ENCODE measurements around the gene KANK2. TPM values are rescaled to one million over a fixed set of nuclear protein-coding genes. Genes with fewer than 3 reads are reported as not detected.

Gene KANK2
- polyA plus RNA-seq, 1 of the 3 experiments (the other 2 are of a cell fraction), result 92.4 TPM

GRCh38 chr19:11152318-11153062, 44.9 kb downstream of the KANK2 start (continued):
- TF ChIP-seq ZBTB33 (IDR thresholded peaks at IDR 0.05; ENCODE audit: borderline replicate concordance, low read depth) (no peak), YY1 (IDR thresholded peaks at IDR 0.05; ENCODE audit: low read depth) (0 out of 2 replicates have a peak, but pooled peaks have one; percentile 10), MXI1 (IDR thresholded peaks at IDR 0.05; ENCODE audit: low read depth, low read length) (no peak), CHD2 (IDR thresholded peaks at IDR 0.05; ENCODE audit: low read length, partially characterized antibody) (no peak)

- H2AFZ ChIP-seq (ENCODE audit: low read depth), result no peak overlapping the region
- no peak overlapping the region for H3K4me3 ChIP-seq (ENCODE audit: low read depth in 2 of 2, low read length in 1 of 2)
- peaks cover 2 to 6% of the 10 kb centered on the region in 2 experiments; a peak in 1 of 4 replicates for H3K4me1 ChIP-seq (ENCODE audit: control insufficient read depth in 1 of 2, insufficient read depth in 2 of 2, low read depth in 1 of 2, low read length in 1 of 2)
- H3K9ac ChIP-seq, result no peak overlapping the region
- DNase-seq, result no peak
- peaks cover 72% of the 10 kb centered on the region for H3K79me2 ChIP-seq (ENCODE audit: insufficient read depth)
- H3K27ac ChIP-seq (ENCODE audit: low read depth in 2 of 2, low read length in 1 of 2), result no peak overlapping the region
- H3K4me2 ChIP-seq, result no peak overlapping the region
- ChIA-PET CTCF (interaction anchor here (1.4 to 2.3 kb wide), 3 partner anchors 13 to 25 kb away, joined by 3 to 7 read pairs (median 5); no protein-coding TSS in a partner anchor), POLR2A (no interaction called here)
- no peak for TF ChIP-seq RCOR1 (IDR thresholded peaks at IDR 0.05; ENCODE audit: low read length)
- TF ChIP-seq EP300 (IDR thresholded peaks at IDR 0.05; ENCODE audit: borderline replicate concordance in 1 of 2, low read depth in 1 of 2, low read length in 1 of 2), result no peak
- no peak for TF ChIP-seq FOXM1 (IDR thresholded peaks at IDR 0.05; ENCODE audit: low read depth)
- no peak for TF ChIP-seq NFIC (IDR thresholded peaks at IDR 0.05; ENCODE audit: borderline replicate concordance)
- no peak for TF ChIP-seq RAD21 (IDR thresholded peaks at IDR 0.05; ENCODE audit: low read length)
- no peak for TF ChIP-seq REST (IDR thresholded peaks at IDR 0.05; ENCODE audit: low read depth, low read length)
- TF ChIP-seq MXI1 (IDR thresholded peaks at IDR 0.05; ENCODE audit: low read depth, low read length), result no peak
- no peak for TF ChIP-seq TAF1 (IDR thresholded peaks at IDR 0.05; ENCODE audit: borderline replicate concordance, low read depth, low read length)
- TF ChIP-seq NRF1 (IDR thresholded peaks at IDR 0.05; ENCODE audit: low read depth, low read length), result no peak
- TF ChIP-seq CHD2 (IDR thresholded peaks at IDR 0.05; ENCODE audit: low read length, partially characterized antibody), result no peak
- no peaks in the 10 kb centered on the region for H3K9me2 ChIP-seq
- 93% methylated on average over 7 of the region's 7 CpGs for WGBS (ENCODE audit: low lambda C conversion rate)
- H3K36me3 ChIP-seq (replicated peaks in 1 of 2; ENCODE audit: control insufficient read depth in 1 of 2, insufficient read depth in 2 of 2, low read length in 1 of 2), result no peaks in the 10 kb centered on the region
- peaks cover 12% of the 10 kb centered on the region for H3F3A ChIP-seq (replicated peaks; ENCODE audit: insufficient read depth)
- no peaks in the 10 kb centered on the region for H3K9me3 ChIP-seq
- H3K27me3 ChIP-seq (ENCODE audit: insufficient read depth), result no peaks in the 10 kb centered on the region
- no peaks in the 10 kb centered on the region for H4K20me1 ChIP-seq (ENCODE audit: insufficient read depth)
Measured at GRCh38 chr19:11151181-11151580, 46.2 kb downstream of the KANK2 start.

Data from SK-N-SH (cell line).